K562 (cell line): ENCODE data around the gene HMBS. TPM values are rescaled to one million over a fixed set of nuclear protein-coding genes. Genes with fewer than 3 reads are reported as not detected.
A peak's percentile ranks its signal among the peaks of the same experiment; 100 is the strongest.

ENCODE experiments used
- AFF4 ChIP-seq: sonication (generic); formaldehyde crosslinking; IDR thresholded peaks from 2 replicates; pipeline ENCODE4 v1.8.0; 2023; ENCODE audit warnings: mild to moderate bottlenecking, missing genetic modification reagents
- ARID1B ChIP-seq: fragments of 450-650 bp; IDR thresholded peaks from 2 replicates; pipeline ENCODE4 v1.6.1; 2016; ENCODE audit warnings: antibody characterized with exemption, mild to moderate bottlenecking, inconsistent platforms
- BCL6 ChIP-seq: fragments of 250-450 bp; sonication (Bioruptor Pico); IDR thresholded peaks from 2 replicates; pipeline ENCODE4 v1.4.0; 2020
- DACH1 ChIP-seq: fragments of 450-650 bp; IDR thresholded peaks from 2 replicates; pipeline ENCODE4 v1.6.1; 2018; ENCODE audit not compliant: partially characterized antibody
- DIDO1 ChIP-seq: fragments of 450-650 bp; IDR thresholded peaks from 2 replicates; pipeline ENCODE4 v1.6.1; 2016; ENCODE audit warnings: low read depth, missing biosample characterization, missing genetic modification characterization
- HSF4 ChIP-seq: fragments of 250-450 bp; sonication (Bioruptor Pico); IDR thresholded peaks from 2 replicates; pipeline ENCODE4 v2.1.2; 2022; ENCODE audit warnings: mild to moderate bottlenecking, moderate library complexity, borderline replicate concordance
- MECOM ChIP-seq: fragments of 250-450 bp; sonication (Bioruptor Pico); IDR thresholded peaks from 2 replicates; pipeline ENCODE4 v1.8.0; 2022; ENCODE audit warnings: inconsistent platforms
- POLR2A ChIP-seq: fragments of 450-650 bp; conservative IDR thresholded peaks from 2 replicates; pipeline ENCODE4 v1.6.1; 2016
- SNRNP70 ChIP-seq: fragments of 200-400 bp; formaldehyde crosslinking; optimal IDR thresholded peaks from 2 replicates; pipeline ENCODE3; 2017; ENCODE audit warnings: low read depth, low read length
- TARDBP ChIP-seq: fragments of 450-650 bp; IDR thresholded peaks from 2 replicates; pipeline ENCODE4 v1.6.1; 2016
- ZBTB26 ChIP-seq: fragments of 450-650 bp; formaldehyde crosslinking; IDR thresholded peaks from 2 replicates; pipeline ENCODE4 v1.4.0; 2022; ENCODE audit warnings: missing genetic modification characterization
- polyA plus RNA-seq, 8 experiments: library from polyadenylated mRNA; depleted of rRNA in 4 of 8; stranded (reverse) in 5 of 8; unstranded in 3 of 8; fragments of >200 nt; fragmentation: Nextera tagmentation in 2 of 8; fragmentation: Illumina TruSeq in 1 of 8; extraction: Ambion mirVana in 2 of 8; extraction: Trizol in 1 of 8; gene quantifications; 2 replicates each; pipeline versions ENCODE4 v1.2.1 to v1.2.3, GENCODE V29; 2011 to 2014; ENCODE audit warnings: inconsistent platforms in 1 of 8, missing spikeins in 1 of 8
- total RNA-seq, 7 experiments: library from RNA; depleted of rRNA in 6 of 7; stranded (reverse); fragments of >200 nt in 6 of 7; fragmentation: Illumina TruSeq in 2 of 7; extraction: Trizol in 2 of 7; gene quantifications; 2 replicates each; pipeline versions ENCODE4 v1.2.1 to v1.2.3, GENCODE V29; 2011 to 2021; ENCODE audit warnings: low replicate concordance in 1 of 7
- TF ChIP-seq, protein P1 (sequence below): sonication (generic); formaldehyde crosslinking; IDR thresholded peaks from 2 replicates; pipeline ENCODE4 v1.9.0; 2022; ENCODE audit warnings: mild to moderate bottlenecking, missing genetic modification reagents
- TF ChIP-seq, protein P2 (sequence below): sonication (generic); formaldehyde crosslinking; IDR thresholded peaks from 2 replicates; pipeline ENCODE4 v1.8.0; 2022; ENCODE audit warnings: missing genetic modification reagents, mild to moderate bottlenecking, moderate library complexity, borderline replicate concordance
- TF ChIP-seq, protein P3 (sequence below), 2 experiments: fragments of 250-450 bp in 1 of 2; fragments of 450-650 bp in 1 of 2; sonication (Bioruptor Pico) in 1 of 2; IDR thresholded peaks; 2 replicates each; pipeline versions ENCODE4 v1.6.1 to v1.8.0; 2016 to 2021; ENCODE audit warnings: mild to moderate bottlenecking in 2 of 2, moderate library complexity in 2 of 2, missing compliant biosample characterization in 1 of 2, missing genetic modification characterization in 1 of 2
- TF ChIP-seq, protein P4 (sequence below), 2 experiments: fragments of 150-350 bp in 1 of 2; IDR thresholded peaks; 2 replicates each; pipeline ENCODE4 v1.6.1; 2012 to 2016; ENCODE audit warnings: low read depth in 2 of 2, low read length in 2 of 2, mild to moderate bottlenecking in 1 of 2, moderate library complexity in 1 of 2

Gene HMBS
- total and polyA plus RNA-seq, 9 of the 15 experiments (the other 6 are each of a cell fraction or from before 2014, with no cell fraction given), result 56.9 to 385 (median 286) TPM

GRCh38 chr11:119092880-119093842 is 8.5 kb downstream of the HMBS start (continued):
- TF ChIP-seq AFF4 (peak; percentile 23; the same call in 1 of the 2 replicates), MECOM (CRISPR knock-in tag) (no peak), ARID1B (no peak), DIDO1 (no peak), HSF4 (no peak), SNRNP70 (peak; percentile 69), DACH1 (no peak), ZBTB26 (CRISPR knock-in tag) (no peak), TARDBP (no peak), BCL6 (CRISPR knock-in tag) (no peak), POLR2A (peak; percentile 55)
- TF ChIP-seq, protein P1, sequence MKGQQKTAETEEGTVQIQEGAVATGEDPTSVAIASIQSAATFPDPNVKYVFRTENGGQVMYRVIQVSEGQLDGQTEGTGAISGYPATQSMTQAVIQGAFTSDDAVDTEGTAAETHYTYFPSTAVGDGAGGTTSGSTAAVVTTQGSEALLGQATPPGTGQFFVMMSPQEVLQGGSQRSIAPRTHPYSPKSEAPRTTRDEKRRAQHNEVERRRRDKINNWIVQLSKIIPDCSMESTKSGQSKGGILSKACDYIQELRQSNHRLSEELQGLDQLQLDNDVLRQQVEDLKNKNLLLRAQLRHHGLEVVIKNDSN (CRISPR knock-in tag), result no peak
- TF ChIP-seq, protein P2, sequence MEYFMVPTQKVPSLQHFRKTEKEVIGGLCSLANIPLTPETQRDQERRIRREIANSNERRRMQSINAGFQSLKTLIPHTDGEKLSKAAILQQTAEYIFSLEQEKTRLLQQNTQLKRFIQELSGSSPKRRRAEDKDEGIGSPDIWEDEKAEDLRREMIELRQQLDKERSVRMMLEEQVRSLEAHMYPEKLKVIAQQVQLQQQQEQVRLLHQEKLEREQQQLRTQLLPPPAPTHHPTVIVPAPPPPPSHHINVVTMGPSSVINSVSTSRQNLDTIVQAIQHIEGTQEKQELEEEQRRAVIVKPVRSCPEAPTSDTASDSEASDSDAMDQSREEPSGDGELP (CRISPR knock-in tag), result peak; percentile 45; the same call in 1 of the 2 replicates
- TF ChIP-seq, protein P3, sequence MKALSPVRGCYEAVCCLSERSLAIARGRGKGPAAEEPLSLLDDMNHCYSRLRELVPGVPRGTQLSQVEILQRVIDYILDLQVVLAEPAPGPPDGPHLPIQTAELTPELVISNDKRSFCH (CRISPR knock-in tag; IDR thresholded peaks at IDR 0.05), result no peak
- TF ChIP-seq, protein P3 (tag; IDR thresholded peaks at IDR 0.05), result no peak
- TF ChIP-seq, protein P4, sequence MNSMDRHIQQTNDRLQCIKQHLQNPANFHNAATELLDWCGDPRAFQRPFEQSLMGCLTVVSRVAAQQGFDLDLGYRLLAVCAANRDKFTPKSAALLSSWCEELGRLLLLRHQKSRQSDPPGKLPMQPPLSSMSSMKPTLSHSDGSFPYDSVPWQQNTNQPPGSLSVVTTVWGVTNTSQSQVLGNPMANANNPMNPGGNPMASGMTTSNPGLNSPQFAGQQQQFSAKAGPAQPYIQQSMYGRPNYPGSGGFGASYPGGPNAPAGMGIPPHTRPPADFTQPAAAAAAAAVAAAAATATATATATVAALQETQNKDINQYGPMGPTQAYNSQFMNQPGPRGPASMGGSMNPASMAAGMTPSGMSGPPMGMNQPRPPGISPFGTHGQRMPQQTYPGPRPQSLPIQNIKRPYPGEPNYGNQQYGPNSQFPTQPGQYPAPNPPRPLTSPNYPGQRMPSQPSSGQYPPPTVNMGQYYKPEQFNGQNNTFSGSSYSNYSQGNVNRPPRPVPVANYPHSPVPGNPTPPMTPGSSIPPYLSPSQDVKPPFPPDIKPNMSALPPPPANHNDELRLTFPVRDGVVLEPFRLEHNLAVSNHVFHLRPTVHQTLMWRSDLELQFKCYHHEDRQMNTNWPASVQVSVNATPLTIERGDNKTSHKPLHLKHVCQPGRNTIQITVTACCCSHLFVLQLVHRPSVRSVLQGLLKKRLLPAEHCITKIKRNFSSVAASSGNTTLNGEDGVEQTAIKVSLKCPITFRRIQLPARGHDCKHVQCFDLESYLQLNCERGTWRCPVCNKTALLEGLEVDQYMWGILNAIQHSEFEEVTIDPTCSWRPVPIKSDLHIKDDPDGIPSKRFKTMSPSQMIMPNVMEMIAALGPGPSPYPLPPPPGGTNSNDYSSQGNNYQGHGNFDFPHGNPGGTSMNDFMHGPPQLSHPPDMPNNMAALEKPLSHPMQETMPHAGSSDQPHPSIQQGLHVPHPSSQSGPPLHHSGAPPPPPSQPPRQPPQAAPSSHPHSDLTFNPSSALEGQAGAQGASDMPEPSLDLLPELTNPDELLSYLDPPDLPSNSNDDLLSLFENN (IDR thresholded peaks at IDR 0.05; ENCODE audit: low read depth in 2 of 2, low read length in 2 of 2), result no peak
